GM21526 (cell line): Measurements from ENCODE around the gene KLRG1.
A peak's percentile ranks its signal among the peaks of the same experiment; 100 is the strongest.

Source experiments
- ATAC-seq: cut with Tn5 transposase; IDR thresholded peaks from one replicate; pipeline ENCODE4 v1.9.1; 2021; ENCODE audit warnings: moderate library complexity; ENCODE audit not compliant: unreplicated experiment, low FRiP score

The KLRG1 gene

DNA sequence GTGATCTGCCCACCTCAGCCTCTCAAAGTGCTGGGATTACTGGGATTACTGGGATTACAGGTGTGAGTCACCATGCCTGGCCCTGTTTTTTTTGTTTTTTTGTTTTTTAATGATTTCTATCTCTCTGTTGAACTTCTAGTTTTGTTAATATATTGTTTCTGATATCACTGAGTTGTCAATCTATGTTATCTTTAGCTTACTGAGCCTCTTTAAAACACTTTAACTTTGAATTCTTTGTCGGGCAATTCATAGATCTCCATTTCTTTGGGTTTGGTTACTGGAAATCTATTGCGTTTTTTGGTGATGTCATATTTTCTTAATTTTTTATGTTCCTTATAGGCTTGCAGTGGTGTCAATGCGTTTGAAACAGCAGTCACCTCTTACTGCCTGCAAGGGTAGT is 9.2 kb upstream of the KLRG1 start:
- no peak for ATAC-seq

DNA sequence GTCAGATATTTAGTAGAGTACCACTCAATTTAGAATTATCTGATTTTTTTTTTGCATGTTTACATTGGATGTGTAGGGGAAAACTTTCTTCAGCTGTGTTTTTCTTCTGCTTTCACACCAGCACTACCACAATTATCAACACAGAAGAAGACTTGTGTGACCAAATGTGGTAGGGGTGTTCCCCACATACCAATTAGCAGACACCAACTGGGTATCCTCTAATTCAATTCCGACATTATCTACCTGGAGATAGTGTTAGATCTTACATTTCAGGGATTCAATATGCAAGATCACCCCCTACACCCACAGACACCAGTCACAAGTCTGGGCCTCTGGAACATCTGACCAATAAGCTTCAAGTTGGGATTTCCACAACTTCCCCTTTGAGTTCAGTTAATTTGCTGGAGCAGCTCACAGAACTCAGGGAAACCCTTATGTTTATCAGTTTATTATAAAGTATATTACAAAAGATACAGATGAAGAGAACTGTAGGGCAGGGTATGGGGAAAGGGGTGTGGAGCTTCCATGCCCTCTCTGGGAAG is 4.1 kb upstream of the KLRG1 start:
- no peak for ATAC-seq

DNA sequence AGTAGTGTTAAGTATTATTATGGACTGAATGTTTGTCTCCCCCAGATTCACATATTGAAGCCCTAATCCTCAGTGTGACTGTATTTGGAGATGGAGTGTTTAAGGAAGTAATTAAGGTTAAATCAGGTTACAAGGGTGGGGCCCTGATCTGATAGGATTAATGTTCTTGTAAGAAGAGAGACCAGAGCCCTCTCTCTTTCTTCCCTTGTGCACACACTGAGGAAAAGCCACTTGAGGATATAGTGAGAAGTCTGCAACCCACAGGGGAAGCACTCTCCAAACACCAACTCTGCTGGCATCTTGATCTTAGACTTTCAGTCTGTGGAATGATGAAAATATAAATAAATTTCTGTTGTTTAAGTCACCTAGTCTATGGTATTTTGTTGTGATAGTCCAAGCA is 2.2 kb upstream of the KLRG1 start:
- no peak for ATAC-seq

DNA sequence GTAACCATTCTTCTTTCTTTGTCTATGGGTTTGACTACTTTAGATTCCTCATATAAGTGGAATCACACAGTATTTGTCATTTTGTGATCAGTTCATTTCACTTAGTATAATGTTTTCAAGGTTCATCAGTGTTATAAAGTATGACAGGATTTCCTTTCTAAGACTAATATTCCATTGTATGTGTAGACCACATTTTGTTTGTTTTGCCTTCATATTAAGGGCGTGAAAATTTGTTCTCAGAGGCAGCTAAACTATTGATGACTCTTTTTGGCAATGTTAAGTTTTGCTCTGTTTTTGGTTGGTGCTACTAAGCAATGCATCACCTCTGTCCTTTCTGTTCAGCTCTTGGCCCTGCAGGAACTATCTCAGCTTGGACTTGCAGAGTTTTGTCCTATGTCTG is 1.7 kb upstream of the KLRG1 start:
- no peak for ATAC-seq

DNA sequence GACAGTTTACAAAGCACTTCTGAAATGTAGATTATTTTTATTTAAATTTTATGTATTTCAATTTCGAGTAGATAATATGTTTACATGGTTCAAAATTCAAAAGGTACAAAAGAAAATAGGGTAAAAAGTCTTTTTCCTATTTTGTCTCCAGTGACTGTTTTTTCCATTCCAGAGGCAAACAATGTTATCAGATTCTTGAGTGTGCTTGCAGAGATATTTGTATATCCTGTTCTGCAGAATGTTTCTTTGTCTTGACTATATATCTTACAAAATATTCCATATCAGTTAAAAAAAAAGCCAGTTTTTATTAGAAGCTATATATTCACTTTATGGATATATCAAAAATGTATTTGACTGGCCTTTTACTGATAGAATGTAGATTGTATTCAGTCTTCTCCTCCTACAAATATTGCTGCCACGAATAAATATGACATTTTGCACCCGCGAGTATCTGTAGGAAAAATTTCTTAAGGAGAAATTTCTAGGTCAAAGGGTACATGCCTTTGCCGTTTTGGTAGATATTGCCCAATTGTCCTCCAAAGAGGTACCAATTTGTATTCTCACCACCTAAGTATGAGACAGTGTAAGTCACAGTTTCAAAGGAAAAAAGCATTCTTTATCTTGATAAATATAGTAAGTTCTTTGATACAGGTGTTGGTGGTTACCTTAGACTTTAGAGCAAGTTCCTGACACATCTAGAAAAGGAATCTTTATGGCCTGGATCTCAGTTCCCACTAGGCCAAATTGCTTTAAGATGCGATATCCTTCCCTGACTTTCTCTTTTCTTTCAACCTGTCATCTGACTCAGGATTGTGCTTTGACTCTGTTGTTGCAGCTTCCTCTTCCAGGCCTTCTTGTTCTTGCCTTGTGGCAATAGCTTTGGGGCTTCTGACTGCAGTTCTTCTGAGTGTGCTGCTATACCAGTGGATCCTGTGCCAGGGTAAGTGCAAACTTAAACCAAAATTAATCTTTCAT is 2.3 kb downstream of the KLRG1 start:
- ATAC-seq = no peak

DNA sequence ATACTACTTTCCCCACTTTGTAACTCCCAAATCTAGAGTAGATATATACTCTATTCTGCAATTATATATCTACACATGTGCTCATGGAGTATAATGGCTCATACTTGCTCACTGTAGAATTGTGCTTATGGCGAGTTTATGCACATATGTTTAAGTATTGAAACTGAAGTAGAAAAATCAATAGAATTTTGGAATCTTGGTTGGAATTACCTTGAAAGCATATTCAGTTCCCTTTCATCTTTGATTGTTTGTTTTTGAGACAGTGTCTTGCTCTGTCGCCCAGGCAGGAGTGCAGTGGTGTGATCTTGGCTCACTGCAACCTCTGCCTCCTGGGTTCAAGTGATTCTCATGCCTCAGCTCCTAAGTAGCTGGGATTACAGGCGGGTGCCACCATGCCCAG is 4.5 kb downstream of the KLRG1 start:
- no peak for ATAC-seq

DNA sequence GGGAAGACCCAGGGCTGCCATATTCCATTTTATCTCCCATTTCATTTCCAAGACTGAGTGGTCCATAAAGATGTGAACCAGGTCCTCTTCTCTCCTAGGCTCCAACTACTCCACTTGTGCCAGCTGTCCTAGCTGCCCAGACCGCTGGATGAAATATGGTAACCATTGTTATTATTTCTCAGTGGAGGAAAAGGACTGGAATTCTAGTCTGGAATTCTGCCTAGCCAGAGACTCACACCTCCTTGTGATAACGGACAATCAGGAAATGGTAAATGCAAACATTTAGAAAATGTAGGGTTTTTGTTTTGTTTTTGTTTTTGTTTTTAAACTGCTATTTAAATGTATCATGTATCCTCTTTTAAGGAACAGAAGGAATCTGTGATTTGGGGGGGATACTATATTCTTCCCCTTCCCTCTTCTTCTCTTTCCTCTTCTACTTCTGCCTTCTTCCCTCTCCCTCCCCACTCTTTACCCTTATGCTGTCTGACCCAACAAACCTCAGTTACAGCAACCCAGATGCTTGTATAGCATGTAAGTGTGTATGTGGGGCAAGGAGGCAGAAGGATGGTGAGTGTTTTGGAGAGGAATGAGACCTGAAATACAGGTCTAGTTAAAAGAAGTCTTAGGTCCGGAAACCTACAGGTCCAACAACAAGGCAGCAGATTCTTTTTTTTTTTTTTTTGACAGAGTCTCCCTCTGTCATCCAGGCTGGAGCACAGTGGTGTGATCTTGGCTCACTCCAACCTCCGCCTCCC is 5.9 kb downstream of the KLRG1 start:
- ATAC-seq = no peak

DNA sequence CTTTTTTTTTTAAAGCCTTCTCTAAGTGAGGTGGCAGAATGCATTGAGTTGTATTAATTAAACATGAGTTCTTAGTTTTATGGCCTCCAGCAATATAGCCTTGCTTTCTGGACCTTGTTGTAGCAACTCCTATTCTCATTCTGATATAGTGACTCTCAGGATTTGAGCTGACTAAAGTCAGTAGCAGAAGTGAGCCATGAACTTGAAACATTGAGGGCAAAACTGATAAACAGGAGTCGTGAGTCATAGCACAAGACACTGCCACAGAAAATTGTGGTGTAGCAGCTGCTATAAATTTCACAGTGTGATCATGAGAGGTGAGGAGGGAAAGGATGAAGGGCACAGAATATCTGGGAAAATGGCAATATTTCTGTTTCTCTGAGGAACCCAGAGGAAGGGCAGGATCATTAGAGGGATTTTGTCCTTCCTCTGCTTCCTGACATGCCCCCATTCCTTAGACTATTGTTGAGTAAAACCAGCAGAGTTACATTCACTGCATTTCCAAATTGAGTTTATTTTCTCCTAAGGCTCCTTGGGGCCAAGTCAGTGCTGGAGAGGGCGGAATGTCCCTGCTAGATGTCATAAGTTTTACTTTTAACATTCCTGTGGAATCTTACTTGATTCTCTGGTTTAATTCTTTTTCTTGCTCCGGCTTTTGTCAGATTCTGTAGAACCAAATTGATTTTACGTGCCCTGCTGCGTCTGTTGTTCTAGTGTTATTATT is 7.5 kb downstream of the KLRG1 start:
- peak; percentile 97 for ATAC-seq

DNA sequence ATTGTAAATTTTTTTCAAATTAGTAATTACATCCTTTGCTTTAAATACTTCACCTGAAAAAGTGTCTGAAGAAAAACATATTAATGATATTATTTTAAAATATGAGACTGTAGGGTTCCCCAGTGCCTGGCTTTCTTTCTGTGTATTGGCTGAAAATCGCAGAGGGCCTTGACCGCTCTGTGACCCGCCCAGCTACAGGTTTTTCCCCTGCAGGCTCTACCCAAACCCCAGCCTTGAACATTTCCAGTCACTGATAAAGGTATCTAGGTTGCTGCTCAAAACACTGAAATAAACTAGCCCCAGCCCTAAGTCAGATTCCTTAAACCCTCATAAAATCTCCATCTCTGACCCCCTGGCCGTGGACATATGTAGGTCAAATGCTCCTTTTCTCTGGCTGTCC is 11.9 kb downstream of the KLRG1 start:
- ATAC-seq = no peak

DNA sequence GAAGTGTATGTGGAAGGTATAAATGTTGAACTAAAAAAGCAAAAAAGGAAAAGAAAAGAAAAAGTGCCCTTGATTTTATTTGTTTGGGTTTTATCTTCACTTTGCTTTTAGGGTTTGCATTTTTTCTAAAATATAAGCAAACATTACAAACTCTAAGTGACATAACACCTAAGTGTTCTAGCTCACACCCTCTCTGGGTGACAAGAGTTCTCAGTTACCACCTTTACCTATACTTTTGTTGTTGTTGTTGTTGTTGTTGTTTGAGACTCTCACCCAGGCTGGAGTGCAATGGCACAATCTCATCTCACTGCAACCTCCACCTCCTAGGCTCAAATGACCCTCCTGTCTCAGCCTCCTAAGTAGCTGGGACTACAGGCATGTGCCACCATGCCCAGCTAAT is 13.0 kb downstream of the KLRG1 start:
- ATAC-seq = no peak

DNA sequence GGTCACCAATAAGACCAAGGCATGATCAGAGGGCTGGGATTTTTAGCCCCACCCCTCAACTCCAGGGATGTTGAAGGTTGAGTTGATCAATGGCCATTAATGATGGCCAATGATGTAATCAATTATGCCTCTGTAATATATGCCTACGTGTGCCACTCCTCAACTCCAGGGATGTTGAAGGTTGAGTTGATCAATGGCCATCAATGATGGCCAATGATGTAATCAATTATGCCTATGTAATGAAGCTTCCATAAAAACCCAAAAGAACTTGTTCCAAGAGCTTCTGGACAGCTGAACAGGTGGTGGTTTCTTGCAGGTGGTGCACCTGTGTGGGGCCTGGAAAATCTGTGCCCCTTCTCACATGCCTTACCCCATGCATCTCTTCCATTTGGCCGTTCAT is 33.2 kb downstream of the KLRG1 start:
- no peak for ATAC-seq

DNA sequence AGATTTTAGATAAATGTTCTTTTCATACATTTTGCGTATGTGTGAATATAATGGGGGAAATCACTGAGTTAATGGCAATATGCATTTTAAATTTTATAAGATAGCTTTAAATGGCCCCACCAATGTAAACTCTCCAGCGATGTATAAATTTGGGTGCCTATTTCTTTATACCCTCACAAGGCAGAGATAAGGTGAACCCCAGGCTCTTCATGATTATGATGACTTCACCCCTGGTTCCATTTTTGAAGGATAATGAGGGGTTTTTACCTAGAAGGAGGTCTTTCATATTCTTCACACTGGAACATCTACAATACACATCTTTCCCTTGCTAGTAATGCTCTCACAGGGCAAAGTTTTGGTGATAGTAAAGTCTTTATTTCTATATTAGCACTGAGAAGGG is 35.2 kb downstream of the KLRG1 start:
- no peak for ATAC-seq

DNA sequence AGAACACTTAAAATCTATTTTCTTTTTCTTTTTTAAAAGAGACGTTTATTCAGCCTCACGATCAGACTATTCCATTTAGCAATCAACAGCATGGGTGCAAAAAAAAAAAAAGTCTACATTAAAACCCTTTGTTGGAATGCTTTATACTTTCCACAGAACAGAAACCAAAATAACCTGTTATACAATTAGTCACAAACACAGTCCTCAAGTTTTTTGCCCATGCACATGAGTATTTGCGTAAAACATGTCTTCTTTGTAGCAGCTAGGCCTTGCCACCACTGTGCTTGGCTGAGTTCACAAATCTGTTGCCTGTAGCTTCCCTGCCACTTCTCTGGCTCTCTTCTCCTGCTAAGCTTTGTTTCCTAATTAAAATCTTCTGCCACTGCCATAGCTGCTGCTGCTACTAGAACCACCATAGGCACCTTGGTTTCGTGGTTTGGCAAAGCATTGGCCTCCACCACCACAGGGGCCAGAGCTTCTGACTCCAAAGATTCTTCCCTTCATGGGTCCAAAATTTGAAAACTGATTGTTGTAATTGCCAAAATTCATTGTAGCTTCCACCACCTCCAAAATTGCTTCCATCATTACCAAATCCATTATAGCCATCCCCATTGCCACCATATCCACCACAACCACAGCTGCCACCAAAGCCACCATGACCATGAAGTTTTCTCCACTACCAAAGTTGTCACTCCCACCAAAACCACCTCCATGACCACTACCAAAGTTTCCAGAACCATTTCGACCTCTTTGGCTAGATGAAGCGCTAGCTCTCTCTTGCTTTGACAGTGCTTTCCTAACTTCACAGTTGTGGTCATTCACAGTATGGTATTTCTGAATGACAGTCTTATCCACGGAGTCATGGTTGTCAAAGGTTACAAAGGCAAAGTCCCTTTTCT is 38.1 kb downstream of the KLRG1 start:
- no peak for ATAC-seq

DNA sequence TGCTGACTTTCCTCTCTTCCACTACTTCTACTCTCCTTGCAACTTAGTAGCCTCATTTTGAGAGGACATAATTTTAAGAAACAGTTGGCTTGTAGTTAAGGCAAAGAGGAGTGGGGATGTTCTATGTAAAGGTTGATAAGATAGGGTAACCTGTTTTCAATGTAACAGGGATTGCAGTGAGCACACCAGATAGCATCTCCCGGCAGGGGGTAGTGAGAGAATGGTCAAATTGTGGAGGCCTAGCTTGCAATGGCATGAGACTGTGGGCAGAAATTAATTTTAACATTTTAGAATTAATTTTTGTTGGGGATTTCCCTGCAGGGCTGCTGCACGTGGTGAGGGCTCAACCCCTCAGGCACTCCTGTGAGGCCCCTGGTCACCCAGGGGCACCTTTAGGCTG is 41.4 kb downstream of the KLRG1 start:
- no peak for ATAC-seq

DNA sequence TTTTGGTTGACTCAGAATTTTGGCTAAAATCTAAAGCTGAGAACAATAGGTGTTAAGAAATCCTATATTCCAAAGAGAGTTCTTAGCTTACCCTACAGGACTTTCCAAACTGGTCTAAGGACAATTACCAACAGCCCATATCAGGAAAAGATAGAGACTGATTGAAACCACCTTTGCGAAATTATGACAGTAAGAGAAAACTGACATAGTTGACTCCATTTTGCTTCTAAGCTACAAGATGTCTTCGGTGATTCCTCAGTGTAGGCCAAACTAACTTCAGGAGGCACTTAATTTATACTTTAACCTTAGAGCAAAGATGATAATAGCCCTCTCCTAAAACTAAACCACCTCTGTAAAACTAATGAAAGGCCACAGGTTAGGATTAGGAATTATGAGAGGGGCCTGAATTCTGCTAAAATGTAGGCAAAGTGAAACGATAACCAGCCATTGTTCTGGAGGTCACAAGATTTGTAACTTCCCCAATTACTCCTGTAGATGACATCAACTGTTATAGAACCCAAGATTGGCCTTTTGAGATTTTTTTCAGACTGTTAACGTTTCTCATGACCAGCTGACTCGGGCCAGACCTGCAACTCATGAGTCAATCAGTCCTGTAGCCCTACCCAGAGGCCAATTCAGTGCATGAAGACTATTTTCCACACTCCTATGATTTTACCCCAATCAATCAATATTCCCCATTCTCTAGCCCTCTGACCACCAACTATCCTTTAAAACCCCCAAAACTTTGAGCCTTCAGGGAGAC is 43.0 kb downstream of the KLRG1 start:
- ATAC-seq = no peak

DNA sequence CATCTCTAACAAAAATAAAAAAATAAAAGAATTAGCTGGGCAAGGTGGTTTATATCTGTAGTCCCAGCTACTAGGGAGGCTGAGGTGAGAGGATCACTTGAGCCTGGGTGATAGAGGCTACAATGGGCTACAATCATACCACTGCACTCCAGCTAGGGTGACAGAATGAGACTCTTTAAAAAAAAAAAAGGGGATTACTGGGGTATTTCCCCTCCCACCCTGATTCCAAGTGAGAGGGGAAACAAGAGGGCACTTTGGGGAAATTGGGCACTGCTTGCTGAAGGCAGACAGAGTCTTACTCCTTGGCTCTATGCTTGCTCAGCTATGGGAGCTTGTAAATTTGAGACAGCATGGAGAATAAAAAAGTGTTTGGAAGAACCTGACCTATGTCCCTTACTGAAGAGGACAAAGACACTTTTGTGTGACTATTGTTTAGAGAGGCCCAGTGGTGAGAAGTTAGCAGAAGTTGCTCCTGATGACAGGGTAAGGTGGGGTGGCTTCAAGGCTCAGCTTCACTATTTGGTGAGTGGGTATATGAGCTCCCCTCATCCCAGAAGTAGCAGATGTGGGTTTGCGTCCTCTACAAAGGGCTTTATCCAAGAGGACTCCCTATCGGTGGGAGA is 44.0 kb downstream of the KLRG1 start:
- no peak for ATAC-seq

DNA sequence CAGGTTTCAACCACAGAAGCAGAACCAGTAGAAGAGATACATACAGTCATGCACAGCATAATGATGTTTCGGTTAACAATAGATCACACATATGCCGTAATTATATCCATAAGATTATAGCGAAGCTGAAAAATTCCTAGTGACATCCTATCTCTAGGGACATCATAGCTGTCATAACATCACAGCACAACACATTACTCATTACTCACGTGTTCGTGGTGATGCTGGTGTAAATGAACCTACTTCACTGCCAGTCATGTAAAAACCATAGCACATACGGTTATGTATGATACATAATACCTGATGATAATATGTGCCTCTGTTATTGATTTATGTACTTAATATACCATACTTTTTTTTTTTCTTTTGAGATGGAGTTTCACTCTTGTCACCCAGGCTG is 44.7 kb downstream of the KLRG1 start:
- ATAC-seq = no peak

DNA sequence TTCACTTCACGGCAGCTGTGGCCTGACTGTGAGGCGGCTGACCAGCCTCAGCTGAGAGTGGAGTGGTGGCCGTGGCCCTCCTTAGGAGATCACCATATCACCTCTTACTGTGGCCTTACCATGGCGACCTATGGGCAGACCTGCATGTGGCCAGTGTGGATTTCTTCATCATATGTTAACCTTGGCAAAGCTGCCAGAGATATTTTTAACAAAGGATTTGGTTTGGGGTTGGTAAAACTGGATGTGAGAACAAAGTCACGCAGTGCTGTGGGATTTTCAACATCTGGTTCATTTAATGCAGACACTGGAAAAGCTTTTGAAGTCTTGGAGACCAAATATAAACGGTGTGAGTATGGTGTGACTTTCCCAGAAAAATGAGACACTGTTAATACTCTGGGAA is 46.9 kb downstream of the KLRG1 start:
- ATAC-seq = no peak

DNA sequence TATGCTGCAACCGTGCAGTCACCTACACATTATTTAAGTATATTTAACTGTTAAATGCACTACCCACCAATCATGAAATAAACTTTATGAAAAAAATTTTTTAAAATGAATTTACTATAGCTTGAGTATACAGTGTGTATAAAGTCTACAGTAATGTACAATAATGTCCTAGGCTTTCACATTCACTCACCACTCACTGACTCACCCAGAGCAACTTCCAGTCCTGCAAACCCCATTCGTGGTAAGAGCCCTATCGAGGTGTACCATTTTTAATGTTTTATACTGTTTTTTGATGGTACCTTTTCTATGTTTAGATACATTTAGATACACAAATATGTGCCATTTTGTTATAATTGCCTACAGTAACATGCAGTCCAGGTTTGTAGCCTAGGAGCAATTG is 48.1 kb downstream of the KLRG1 start:
- no peak for ATAC-seq
